HL-60/S4 treated with phorbol 12-myristate 13-acetate at 8.2 ng/mL for 4 days and 3 days (cell line): ENCODE results near the gene KIAA1755.
"Not testable (repeated sequence)": the region's sequence is repeated elsewhere in the genome, so short reads cannot be mapped to it uniquely, and the experiment has no call there.

ENCODE experiments used
- in situ Hi-C: fragments of 300-500 bp; cut with MboI; formaldehyde crosslinking; loops from 2 replicates; pipeline ENCODE4 v1.15.0; 2022; ENCODE audit warnings: low sequenced_read_pairs

Gene KIAA1755

GRCh38 chr20:38267901-38268514, 7.5 kb upstream of the KIAA1755 start:
- in situ Hi-C loops: no loop called here

- in situ Hi-C loops: no loop called here
These were observed 6.8 kb upstream of the KIAA1755 start for GRCh38 chr20:38267296-38267695.

- in situ Hi-C loops: no loop called here
These were observed 5.9 kb upstream of the KIAA1755 start for GRCh38 chr20:38266426-38266825.

GRCh38 chr20:38262931-38263330, 2.4 kb upstream of the KIAA1755 start:
- in situ Hi-C loops: no loop called here

- in situ Hi-C loops: no loop called here
These were observed 487 bp upstream of the KIAA1755 start for GRCh38 chr20:38261054-38261390.

- in situ Hi-C loops: no loop called here
These were observed 534 bp downstream of the KIAA1755 start for GRCh38 chr20:38260025-38260377.

- in situ Hi-C loops: no loop called here
These were observed 1.9 kb downstream of the KIAA1755 start for GRCh38 chr20:38258545-38259215.

GRCh38 chr20:38256966-38257365, 3.6 kb downstream of the KIAA1755 start:
- in situ Hi-C loops: no loop called here

GRCh38 chr20:38256021-38256420, 4.5 kb downstream of the KIAA1755 start:
- in situ Hi-C loops: no loop called here

GRCh38 chr20:38255393-38255792, 5.1 kb downstream of the KIAA1755 start:
- in situ Hi-C loops: no loop called here

GRCh38 chr20:38254621-38255020, 5.9 kb downstream of the KIAA1755 start:
- in situ Hi-C loops: not testable (repeated sequence)

- in situ Hi-C loops: no loop called here
These were observed 7.0 kb downstream of the KIAA1755 start for GRCh38 chr20:38253571-38253970.

GRCh38 chr20:38252292-38253288, 7.9 kb downstream of the KIAA1755 start:
- in situ Hi-C loops: no loop called here

GRCh38 chr20:38251441-38251840, 9.1 kb downstream of the KIAA1755 start:
- in situ Hi-C loops: not testable (repeated sequence)

- in situ Hi-C loops: no loop called here
These were observed 9.9 kb downstream of the KIAA1755 start for GRCh38 chr20:38250609-38251008.

GRCh38 chr20:38249536-38250310, 10.8 kb downstream of the KIAA1755 start:
- in situ Hi-C loops: no loop called here

- in situ Hi-C loops: no loop called here
These were observed 12.4 kb downstream of the KIAA1755 start for GRCh38 chr20:38248133-38248532.

- in situ Hi-C loops: not testable (repeated sequence)
These were observed 12.8 kb downstream of the KIAA1755 start for GRCh38 chr20:38247725-38248124.

GRCh38 chr20:38247166-38247509, 13.4 kb downstream of the KIAA1755 start:
- in situ Hi-C loops: no loop called here

GRCh38 chr20:38246357-38247165, 14.0 kb downstream of the KIAA1755 start:
- in situ Hi-C loops: no loop called here
